Rectal smooth muscle tissue (tissue), 1 donor: ENCODE data around the gene PHKB.
"Not testable (repeated sequence)": the region's sequence is repeated elsewhere in the genome, so short reads cannot be mapped to it uniquely, and the experiment has no call there.

Source experiments
- H3K27ac ChIP-seq: one replicate; pipeline ENCODE4 v1.7.0; 2013; ENCODE audit warnings: low read depth, low read length, inconsistent platforms
- H3K27me3 ChIP-seq: one replicate; pipeline ENCODE4 v1.7.0; 2013; ENCODE audit warnings: low read length; ENCODE audit not compliant: control insufficient read depth, insufficient read depth
- H3K36me3 ChIP-seq: one replicate; pipeline ENCODE4 v1.7.0; 2013; ENCODE audit warnings: low read length; ENCODE audit not compliant: control insufficient read depth, insufficient read depth
- H3K4me1 ChIP-seq: one replicate; pipeline ENCODE4 v1.7.0; 2013; ENCODE audit warnings: low read length; ENCODE audit not compliant: control insufficient read depth, insufficient read depth
- H3K4me3 ChIP-seq: one replicate; pipeline ENCODE4 v1.7.0; 2013; ENCODE audit warnings: low read length
- H3K9ac ChIP-seq: one replicate; pipeline ENCODE4 v1.7.0; 2013; ENCODE audit warnings: low read length

The PHKB gene

GRCh38 chr16:47524007-47524405, 62.9 kb downstream of the PHKB start:
- Histone ChIP-seq H3K27me3 (no peaks in the 10 kb centered on the region), H3K27ac (no peak overlapping the region), H3K4me3 (no peak overlapping the region), H3K36me3 (no peaks in the 10 kb centered on the region), H3K4me1 (no peaks in the 10 kb centered on the region), H3K9ac (no peak overlapping the region)

GRCh38 chr16:47528431-47528830, 67.3 kb downstream of the PHKB start:
- Histone ChIP-seq H3K36me3 (peaks cover 5% of the 10 kb centered on the region), H3K4me1 (no peaks in the 10 kb centered on the region), H3K4me3 (no peak overlapping the region)

GRCh38 chr16:47533744-47534292, 72.7 kb downstream of the PHKB start:
- H3K9ac ChIP-seq, result no peak overlapping the region
- H3K36me3 ChIP-seq, result peaks cover 5% of the 10 kb centered on the region
- H3K4me3 ChIP-seq, result no peak overlapping the region
- no peaks in the 10 kb centered on the region for H3K27me3 ChIP-seq
- H3K27ac ChIP-seq, result no peak overlapping the region
- no peaks in the 10 kb centered on the region for H3K4me1 ChIP-seq

More at GRCh38 chr16:47528431-47528830, 67.3 kb downstream of the PHKB start:
- H3K27me3 ChIP-seq, result no peaks in the 10 kb centered on the region
- H3K27ac ChIP-seq, result no peak overlapping the region
- H3K9ac ChIP-seq, result no peak overlapping the region

- no peak overlapping the region for H3K4me3 ChIP-seq
- H3K9ac ChIP-seq, result no peak overlapping the region
- H3K27ac ChIP-seq, result no peak overlapping the region
- no peaks in the 10 kb centered on the region for H3K27me3 ChIP-seq
- no peaks in the 10 kb centered on the region for H3K36me3 ChIP-seq
- no peaks in the 10 kb centered on the region for H3K4me1 ChIP-seq
Observed at GRCh38 chr16:47538472-47538871, 77.3 kb downstream of the PHKB start.

- not testable (repeated sequence) for H3K27me3 ChIP-seq, H3K36me3 ChIP-seq, H3K4me3 ChIP-seq, H3K27ac ChIP-seq, H3K9ac ChIP-seq, H3K4me1 ChIP-seq
Observed at GRCh38 chr16:47539707-47540670, 78.9 kb downstream of the PHKB start.

GRCh38 chr16:47541135-47541534, 80.0 kb downstream of the PHKB start:
- not testable (repeated sequence) for H3K4me1 ChIP-seq, H3K36me3 ChIP-seq, H3K4me3 ChIP-seq, H3K27me3 ChIP-seq, H3K27ac ChIP-seq, H3K9ac ChIP-seq

GRCh38 chr16:47544255-47544654, 83.1 kb downstream of the PHKB start:
- not testable (repeated sequence) for H3K27ac ChIP-seq, H3K36me3 ChIP-seq, H3K4me3 ChIP-seq, H3K9ac ChIP-seq, H3K27me3 ChIP-seq, H3K4me1 ChIP-seq

GRCh38 chr16:47551185-47551584, 90.1 kb downstream of the PHKB start:
- H3K9ac ChIP-seq, H3K4me3 ChIP-seq, H3K27me3 ChIP-seq, H3K4me1 ChIP-seq, H3K27ac ChIP-seq: not testable (repeated sequence)
- peaks cover 20% of the 10 kb centered on the region for H3K36me3 ChIP-seq

GRCh38 chr16:47551767-47552166, 90.6 kb downstream of the PHKB start:
- H3K9ac ChIP-seq, H3K27me3 ChIP-seq, H3K4me3 ChIP-seq, H3K4me1 ChIP-seq, H3K27ac ChIP-seq: not testable (repeated sequence)
- H3K36me3 ChIP-seq, result peaks cover 16% of the 10 kb centered on the region

GRCh38 chr16:47553853-47554564, 92.9 kb downstream of the PHKB start:
- no peaks in the 10 kb centered on the region for H3K4me1 ChIP-seq
- no peak overlapping the region for H3K27ac ChIP-seq
- no peak overlapping the region for H3K4me3 ChIP-seq
- H3K27me3 ChIP-seq, result no peaks in the 10 kb centered on the region
- H3K9ac ChIP-seq, result no peak overlapping the region
- peaks cover 13% of the 10 kb centered on the region for H3K36me3 ChIP-seq

GRCh38 chr16:47554587-47554986, 93.5 kb downstream of the PHKB start:
- not testable (repeated sequence) for H3K4me1 ChIP-seq, H3K9ac ChIP-seq, H3K4me3 ChIP-seq, H3K27me3 ChIP-seq, H3K27ac ChIP-seq
- peaks cover 13% of the 10 kb centered on the region for H3K36me3 ChIP-seq

- no peaks in the 10 kb centered on the region for H3K36me3 ChIP-seq
- H3K9ac ChIP-seq, result no peak overlapping the region
- no peaks in the 10 kb centered on the region for H3K4me1 ChIP-seq
- H3K4me3 ChIP-seq, result no peak overlapping the region
- H3K27ac ChIP-seq, result no peak overlapping the region
- no peaks in the 10 kb centered on the region for H3K27me3 ChIP-seq
Observed at GRCh38 chr16:47561286-47561685, 100.2 kb downstream of the PHKB start.
